Cardiac muscle cell (in vitro differentiated cells and primary cell): ENCODE measurements around the gene LCP1. TPM values are rescaled to one million over a fixed set of nuclear protein-coding genes. Genes with fewer than 3 reads are reported as not detected.
A peak's percentile ranks its signal among the peaks of the same experiment; 100 is the strongest.

Experiments
- DNase-seq, 2 donors: peaks; one replicate each; pipeline versions ENCODE4 v3.0.0 to v3.0.0-alpha.2; 2010 to 2017; ENCODE audit warnings: low read depth in 1 of 2, low spot score in 1 of 2
- H3K27ac ChIP-seq: fragments of 200-600 bp; sonication (generic); 2 replicates; pipeline ENCODE4 v1.5.1; 2016
- H3K27me3 ChIP-seq: fragments of 200-600 bp; sonication (generic); 2 replicates; pipeline ENCODE4 v1.6.0; 2016; ENCODE audit warnings: control low read depth
- H3K36me3 ChIP-seq: fragments of 200-600 bp; sonication (generic); 2 replicates; pipeline ENCODE4 v1.5.1; 2016; ENCODE audit warnings: control low read depth
- H3K4me1 ChIP-seq: fragments of 200-600 bp; sonication (generic); 2 replicates; pipeline ENCODE4 v1.8.1; 2017; ENCODE audit warnings: low read depth, mild to moderate bottlenecking, mixed run types
- H3K4me3 ChIP-seq: fragments of 200-600 bp; sonication (generic); 2 replicates; pipeline ENCODE4 v1.5.1; 2016; ENCODE audit warnings: mild to moderate bottlenecking
- H3K9me3 ChIP-seq: fragments of 200-600 bp; sonication (generic); 2 replicates; pipeline ENCODE4 v1.5.1; 2017; ENCODE audit warnings: low read depth, mild to moderate bottlenecking, control low read depth
- polyA plus RNA-seq: library from polyadenylated mRNA; unstranded; fragments of >200 nt; fragmentation: Nextera tagmentation; extraction: Ambion mirVana; gene quantifications from 2 replicates; pipeline ENCODE4 v1.2.1, GENCODE V29; 2016
- total RNA-seq: library from RNA; depleted of rRNA; stranded (reverse); fragments of >200 nt; gene quantifications from 2 replicates; pipeline ENCODE4 v1.2.3, GENCODE V29; 2016
- TF ChIP-seq, protein P1 (sequence below): IDR thresholded peaks from 2 replicates; pipeline ENCODE4 v1.5.1; 2012; ENCODE audit warnings: low read depth, mild to moderate bottlenecking, low read length

LCP1 gene
- total and polyA plus RNA-seq, 2 experiments from 2014 or later = 2.0 to 4.8 TPM

DNA sequence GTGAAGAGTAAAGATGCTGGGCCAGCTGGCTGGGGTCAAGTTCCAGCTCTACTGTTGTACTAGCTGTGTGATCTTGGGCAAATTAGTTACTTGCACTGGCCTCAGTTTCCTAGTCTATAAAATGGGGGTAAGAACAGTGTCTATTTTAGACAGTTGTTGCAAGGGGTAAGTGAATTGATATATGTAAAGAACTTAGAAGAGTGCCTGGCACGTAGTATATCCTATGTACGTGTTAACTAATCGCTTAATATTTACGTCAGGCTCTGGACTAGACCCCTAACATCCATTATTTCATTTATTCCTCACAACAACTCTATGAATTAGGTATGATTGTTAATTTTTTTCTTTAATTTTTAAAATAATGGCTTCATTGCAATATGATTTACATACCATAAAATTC, 3.7 kb upstream of the LCP1 start:
- Histone ChIP-seq H3K27ac (no peak overlapping the region), H3K9me3 (no peaks in the 10 kb centered on the region), H3K4me1 (peaks cover 2% of the 10 kb centered on the region), H3K36me3 (no peaks in the 10 kb centered on the region), H3K27me3 (no peaks in the 10 kb centered on the region), H3K4me3 (no peak overlapping the region)
- DNase-seq = no peak
- TF ChIP-seq, protein P1, sequence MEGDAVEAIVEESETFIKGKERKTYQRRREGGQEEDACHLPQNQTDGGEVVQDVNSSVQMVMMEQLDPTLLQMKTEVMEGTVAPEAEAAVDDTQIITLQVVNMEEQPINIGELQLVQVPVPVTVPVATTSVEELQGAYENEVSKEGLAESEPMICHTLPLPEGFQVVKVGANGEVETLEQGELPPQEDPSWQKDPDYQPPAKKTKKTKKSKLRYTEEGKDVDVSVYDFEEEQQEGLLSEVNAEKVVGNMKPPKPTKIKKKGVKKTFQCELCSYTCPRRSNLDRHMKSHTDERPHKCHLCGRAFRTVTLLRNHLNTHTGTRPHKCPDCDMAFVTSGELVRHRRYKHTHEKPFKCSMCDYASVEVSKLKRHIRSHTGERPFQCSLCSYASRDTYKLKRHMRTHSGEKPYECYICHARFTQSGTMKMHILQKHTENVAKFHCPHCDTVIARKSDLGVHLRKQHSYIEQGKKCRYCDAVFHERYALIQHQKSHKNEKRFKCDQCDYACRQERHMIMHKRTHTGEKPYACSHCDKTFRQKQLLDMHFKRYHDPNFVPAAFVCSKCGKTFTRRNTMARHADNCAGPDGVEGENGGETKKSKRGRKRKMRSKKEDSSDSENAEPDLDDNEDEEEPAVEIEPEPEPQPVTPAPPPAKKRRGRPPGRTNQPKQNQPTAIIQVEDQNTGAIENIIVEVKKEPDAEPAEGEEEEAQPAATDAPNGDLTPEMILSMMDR = no peak

DNA sequence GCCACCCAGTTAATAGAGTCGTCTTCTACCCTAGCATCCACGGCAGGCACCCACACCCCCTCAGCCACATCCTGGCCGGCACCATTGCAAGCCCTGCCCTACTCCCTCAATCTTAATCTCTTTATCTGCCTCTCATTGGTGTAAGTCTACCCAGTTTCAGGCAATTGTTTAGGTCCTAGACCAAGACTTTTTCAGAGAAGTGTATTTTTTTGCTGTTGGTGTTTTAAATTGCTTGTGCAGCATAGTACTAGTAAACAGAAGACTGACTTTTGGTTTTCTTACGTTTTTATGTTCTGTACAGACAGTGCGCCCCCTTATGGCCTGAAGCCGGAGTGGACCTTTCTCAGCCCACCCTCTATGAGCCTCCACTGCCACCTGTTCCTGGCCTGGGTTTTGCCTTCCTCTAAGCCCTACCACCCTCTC, 2.3 kb upstream of the LCP1 start:
- Histone ChIP-seq H3K36me3 (no peaks in the 10 kb centered on the region), H3K4me3 (no peak overlapping the region), H3K27ac (no peak overlapping the region), H3K4me1 (peaks cover 13% of the 10 kb centered on the region), H3K27me3 (no peaks in the 10 kb centered on the region), H3K9me3 (no peaks in the 10 kb centered on the region)
- peak; percentile 28 to 35 for DNase-seq
- TF ChIP-seq, protein P1 = peak; percentile 57

DNA sequence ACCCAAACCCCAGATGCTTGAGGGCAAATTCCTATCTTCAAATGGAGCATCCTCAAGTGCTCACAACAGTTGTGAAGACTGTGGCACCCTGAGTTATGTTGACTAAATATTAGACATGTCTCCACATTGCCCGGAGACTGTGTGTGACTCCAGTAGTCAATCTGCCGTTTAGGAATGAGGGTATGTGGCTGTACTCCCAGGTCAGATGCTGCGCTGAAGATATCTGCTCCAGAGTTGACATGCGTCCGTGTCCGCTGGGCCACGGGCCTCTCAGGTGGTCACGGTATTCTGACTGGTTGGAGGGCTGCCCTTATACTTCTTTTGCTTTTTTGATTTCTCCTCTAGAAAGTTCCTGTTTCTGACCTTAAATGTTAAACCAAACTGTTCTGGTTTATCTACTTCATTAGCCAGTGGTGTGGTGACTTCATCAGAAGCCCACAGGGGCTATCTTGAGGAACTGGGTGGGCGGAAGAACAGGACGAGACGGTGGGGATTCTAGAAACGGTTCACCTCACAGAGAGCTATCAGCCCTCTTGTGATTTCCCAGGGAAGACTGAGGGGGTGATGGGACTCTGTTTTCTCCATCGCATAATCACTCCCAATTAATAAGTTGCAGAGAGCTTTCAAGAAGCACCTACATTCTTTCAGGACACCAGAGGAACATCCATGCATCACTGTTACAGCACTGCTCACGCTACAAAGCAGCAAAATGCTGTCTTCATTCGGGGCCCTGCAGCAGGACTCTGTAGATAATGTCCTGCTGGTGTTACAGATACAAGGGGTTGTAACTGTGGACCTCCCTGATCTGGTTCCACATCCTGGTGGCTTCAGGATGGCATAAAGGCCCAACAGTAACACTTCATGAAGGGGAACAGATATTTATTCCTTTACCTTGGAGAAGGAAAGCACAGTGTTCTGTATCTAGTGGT, 1.3 kb upstream of the LCP1 start:
- Histone ChIP-seq H3K4me3 (no peak overlapping the region), H3K36me3 (no peaks in the 10 kb centered on the region), H3K9me3 (no peaks in the 10 kb centered on the region), H3K4me1 (peaks cover 14% of the 10 kb centered on the region), H3K27ac (no peak overlapping the region), H3K27me3 (no peaks in the 10 kb centered on the region)
- TF ChIP-seq, protein P1 = no peak
- DNase-seq = no peak

DNA sequence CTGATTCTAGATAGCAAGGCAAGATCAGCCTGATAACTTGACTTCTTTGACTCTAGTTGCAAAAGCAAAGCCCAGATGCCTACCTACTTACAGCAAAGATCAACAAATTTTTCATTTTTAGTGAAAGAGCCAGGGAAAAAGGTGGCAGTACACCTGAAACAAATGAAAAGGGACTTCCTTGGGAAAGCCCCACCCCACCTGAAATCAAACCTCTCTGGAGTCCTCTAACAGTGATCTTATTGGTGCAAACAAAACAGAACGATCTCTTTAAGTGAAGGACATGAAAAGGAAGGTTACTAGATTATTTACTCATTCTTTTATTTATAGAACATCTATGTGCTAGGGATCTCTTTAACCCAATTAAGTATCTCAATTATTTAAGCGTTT, 507 bp upstream of the LCP1 start:
- no peaks in the 10 kb centered on the region for H3K36me3 ChIP-seq
- H3K27me3 ChIP-seq = no peaks in the 10 kb centered on the region
- no peak overlapping the region for H3K27ac ChIP-seq
- TF ChIP-seq, protein P1 = no peak
- peaks cover 14% of the 10 kb centered on the region for H3K4me1 ChIP-seq
- no peak overlapping the region for H3K4me3 ChIP-seq
- no peak for DNase-seq
- no peaks in the 10 kb centered on the region for H3K9me3 ChIP-seq

DNA sequence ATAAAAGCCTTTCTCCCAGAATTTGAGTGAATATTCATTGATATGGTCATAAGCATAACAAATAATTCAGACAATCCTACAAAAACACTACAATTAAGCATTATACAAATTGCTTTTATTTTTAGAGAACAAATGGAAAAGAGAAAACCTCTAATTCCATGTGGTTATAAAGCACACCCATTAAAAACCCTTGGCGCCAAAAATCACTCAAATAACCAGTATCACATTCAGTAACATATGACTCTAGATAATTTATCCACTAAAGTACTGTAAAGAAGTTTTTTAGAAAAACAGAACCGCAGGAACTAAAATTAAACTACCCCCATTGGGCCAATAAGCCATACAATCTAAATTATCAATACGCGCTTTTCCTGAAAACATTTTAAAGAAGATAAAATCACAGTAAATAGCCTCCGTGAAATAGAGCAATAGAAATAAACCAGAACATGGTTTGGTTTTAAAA, 569 bp downstream of the LCP1 start:
- Histone ChIP-seq H3K4me1 (peaks cover 14% of the 10 kb centered on the region), H3K27me3 (no peaks in the 10 kb centered on the region), H3K36me3 (no peaks in the 10 kb centered on the region), H3K27ac (no peak overlapping the region), H3K9me3 (no peaks in the 10 kb centered on the region), H3K4me3 (no peak overlapping the region)
- DNase-seq = no peak
- TF ChIP-seq, protein P1 = no peak
